DND-41 (cell line): Measurements from ENCODE around the gene CCDC110.

ENCODE experiments used
- ATAC-seq: fragments of 200-7000 bp; cut with Tn5 transposase; 3 replicates; pipeline ENCODE4 v1.9.1; 2021; ENCODE audit warnings: low read depth; ENCODE audit not compliant: insufficient read depth
- DNase-seq: peaks from one replicate; pipeline ENCODE4 v3.0.0-alpha.2; 2020
- H2AFZ ChIP-seq: 2 replicates; pipeline ENCODE4 v1.6.0; 2012; ENCODE audit warnings: low read depth, low read length
- H3K27ac ChIP-seq: 2 replicates; pipeline ENCODE4 v1.5.1; 2012; ENCODE audit warnings: low read length, inconsistent platforms
- H3K27me3 ChIP-seq: fragments of 200-600 bp; sonication (generic); 2 replicates; pipeline ENCODE4 v1.6.0; 2012; ENCODE audit warnings: low read length, mild to moderate bottlenecking, inconsistent platforms; ENCODE audit not compliant: insufficient read depth, poor library complexity
- H3K36me3 ChIP-seq: 2 replicates; pipeline ENCODE4 v1.5.1; 2012; ENCODE audit warnings: low read length, inconsistent platforms; ENCODE audit not compliant: insufficient read depth
- H3K4me1 ChIP-seq: 2 replicates; pipeline ENCODE4 v1.5.1; 2012; ENCODE audit warnings: mild to moderate bottlenecking, low read length; ENCODE audit not compliant: insufficient read depth
- H3K4me2 ChIP-seq: 2 replicates; pipeline ENCODE4 v1.6.0; 2012; ENCODE audit warnings: mild to moderate bottlenecking, moderate library complexity, low read length, inconsistent platforms; ENCODE audit not compliant: insufficient read depth
- H3K4me3 ChIP-seq, 2 experiments: fragments of 200-600 bp in 1 of 2; shearing (Covaris generic) in 1 of 2; 2 replicates each; pipeline ENCODE4 v1.5.1; 2012 to 2016; ENCODE audit warnings: inconsistent platforms in 2 of 2, low read length in 2 of 2, mild to moderate bottlenecking in 2 of 2, low read depth in 1 of 2, moderate library complexity in 1 of 2
- H3K79me2 ChIP-seq: 2 replicates; pipeline ENCODE4 v1.6.0; 2012; ENCODE audit warnings: low read length, inconsistent platforms; ENCODE audit not compliant: insufficient read depth
- H3K9ac ChIP-seq: 2 replicates; pipeline ENCODE4 v1.6.0; 2012; ENCODE audit warnings: low read depth, mild to moderate bottlenecking, inconsistent platforms, low read length, moderate library complexity
- H3K9me3 ChIP-seq: 2 replicates; pipeline ENCODE4 v1.5.1; 2012; ENCODE audit warnings: low read length, moderate library complexity, mild to moderate bottlenecking, inconsistent platforms; ENCODE audit not compliant: insufficient read depth, severe bottlenecking
- H4K20me1 ChIP-seq: 2 replicates; pipeline ENCODE4 v1.6.0; 2012; ENCODE audit warnings: low read length; ENCODE audit not compliant: insufficient read depth
- CTCF ChIP-seq: IDR thresholded peaks from 2 replicates; pipeline ENCODE4 v1.5.1; 2012; ENCODE audit warnings: borderline replicate concordance, low read length, moderate library complexity, mild to moderate bottlenecking; ENCODE audit not compliant: poor library complexity, severe bottlenecking; ENCODE audit errors: extremely low read depth
- EZH2 ChIP-seq: IDR thresholded peaks from 3 replicates; pipeline ENCODE4 v1.6.1; 2012; ENCODE audit warnings: borderline replicate concordance, low read depth, mild to moderate bottlenecking, moderate library complexity, low read length, inconsistent platforms; ENCODE audit not compliant: severe bottlenecking

CCDC110 gene

DNA sequence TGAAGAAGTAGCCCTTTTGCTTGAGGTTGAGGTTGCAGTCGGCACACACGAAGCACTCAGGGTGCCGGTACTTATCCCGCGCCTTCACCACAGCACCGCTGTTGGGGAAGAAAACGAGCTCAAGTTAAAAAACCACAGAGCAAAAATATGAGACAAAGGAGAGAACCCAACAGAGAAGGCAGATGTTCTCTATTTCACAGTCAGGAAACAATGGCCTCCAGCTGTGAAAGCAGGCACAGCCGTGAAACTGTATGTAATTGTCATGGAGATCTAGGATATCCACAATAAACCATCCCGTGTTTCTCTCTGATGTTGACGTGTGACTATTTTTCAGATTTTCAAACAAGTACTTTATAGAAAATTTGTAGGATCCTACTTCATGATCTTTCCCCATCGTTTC, 30.9 kb upstream of the CCDC110 start:
- Histone ChIP-seq H3K4me2 (no peak overlapping the region), H3K27me3 (no peaks in the 10 kb centered on the region), H3K79me2 (no peaks in the 10 kb centered on the region), H3K9me3 (peaks cover 11% of the 10 kb centered on the region), H3K4me3 (no peak overlapping the region), H2AFZ (no peak overlapping the region), H4K20me1 (no peaks in the 10 kb centered on the region), H3K36me3 (no peaks in the 10 kb centered on the region), H3K4me1 (no peaks in the 10 kb centered on the region), H3K27ac (no peak overlapping the region), H3K9ac (no peak overlapping the region)
- no peak for TF ChIP-seq CTCF
- TF ChIP-seq EZH2: no peak
- DNase-seq: no peak
- no peak for ATAC-seq

DNA sequence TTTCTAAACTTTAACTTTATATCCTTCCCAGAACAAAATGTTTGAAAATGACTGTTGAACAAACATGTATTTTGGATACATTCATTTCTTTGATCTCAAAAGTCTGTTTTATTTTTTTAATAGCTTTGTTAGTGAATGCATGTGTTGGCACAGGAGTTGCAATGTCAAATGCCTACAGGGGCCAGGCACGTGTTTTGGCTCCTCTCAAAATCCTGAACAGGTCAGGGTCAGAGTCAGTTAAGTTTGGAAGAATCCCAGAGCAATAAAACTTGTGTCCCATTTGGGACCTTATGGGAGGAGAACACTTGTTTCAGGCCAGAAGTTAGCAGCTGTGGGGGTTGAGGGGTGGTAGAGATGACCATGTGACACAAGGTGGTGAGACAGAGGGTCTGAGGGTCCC, 29.0 kb upstream of the CCDC110 start:
- H3K79me2 ChIP-seq: no peaks in the 10 kb centered on the region
- TF ChIP-seq CTCF: no peak
- no peak for TF ChIP-seq EZH2
- H3K4me1 ChIP-seq: no peaks in the 10 kb centered on the region
- H3K27ac ChIP-seq: no peak overlapping the region
- H3K9me3 ChIP-seq: peaks cover 11% of the 10 kb centered on the region
- no peak overlapping the region for H3K4me3 ChIP-seq
- DNase-seq: no peak
- H2AFZ ChIP-seq: no peak overlapping the region
- H3K27me3 ChIP-seq: no peaks in the 10 kb centered on the region
- H3K4me2 ChIP-seq: no peak overlapping the region
- no peaks in the 10 kb centered on the region for H4K20me1 ChIP-seq
- H3K9ac ChIP-seq: no peak overlapping the region
- no peak for ATAC-seq
- H3K36me3 ChIP-seq: no peaks in the 10 kb centered on the region

GRCh38 chr4:185500035-185500434, 28.5 kb upstream of the CCDC110 start:
- no peak overlapping the region for H3K27ac ChIP-seq
- H2AFZ ChIP-seq: no peak overlapping the region
- no peaks in the 10 kb centered on the region for H3K27me3 ChIP-seq
- no peak overlapping the region for H3K4me3 ChIP-seq
- ATAC-seq: no peak
- DNase-seq: no peak
- no peak overlapping the region for H3K9ac ChIP-seq
- H3K4me1 ChIP-seq: no peaks in the 10 kb centered on the region
- TF ChIP-seq EZH2: no peak
- no peak for TF ChIP-seq CTCF
- no peaks in the 10 kb centered on the region for H3K36me3 ChIP-seq
- no peaks in the 10 kb centered on the region for H4K20me1 ChIP-seq
- peaks cover 11% of the 10 kb centered on the region for H3K9me3 ChIP-seq
- no peak overlapping the region for H3K4me2 ChIP-seq
- no peaks in the 10 kb centered on the region for H3K79me2 ChIP-seq

- H3K9ac ChIP-seq: no peak overlapping the region
- no peak for ATAC-seq
- no peaks in the 10 kb centered on the region for H3K79me2 ChIP-seq
- H4K20me1 ChIP-seq: no peaks in the 10 kb centered on the region
- no peak for DNase-seq
- no peaks in the 10 kb centered on the region for H3K36me3 ChIP-seq
- H3K27ac ChIP-seq: no peak overlapping the region
- H2AFZ ChIP-seq: no peak overlapping the region
- TF ChIP-seq CTCF (no peak), EZH2 (no peak)
- no peaks in the 10 kb centered on the region for H3K27me3 ChIP-seq
- no peaks in the 10 kb centered on the region for H3K4me1 ChIP-seq
- H3K4me3 ChIP-seq: no peak overlapping the region
- peaks cover 9% of the 10 kb centered on the region for H3K9me3 ChIP-seq
- H3K4me2 ChIP-seq: no peak overlapping the region
Measured at GRCh38 chr4:185488650-185489049, 17.1 kb upstream of the CCDC110 start.
